ENCODE measurements around the gene RILP.
A peak's percentile ranks its signal among the peaks of the same experiment; 100 is the strongest.

Gene RILP

DNA sequence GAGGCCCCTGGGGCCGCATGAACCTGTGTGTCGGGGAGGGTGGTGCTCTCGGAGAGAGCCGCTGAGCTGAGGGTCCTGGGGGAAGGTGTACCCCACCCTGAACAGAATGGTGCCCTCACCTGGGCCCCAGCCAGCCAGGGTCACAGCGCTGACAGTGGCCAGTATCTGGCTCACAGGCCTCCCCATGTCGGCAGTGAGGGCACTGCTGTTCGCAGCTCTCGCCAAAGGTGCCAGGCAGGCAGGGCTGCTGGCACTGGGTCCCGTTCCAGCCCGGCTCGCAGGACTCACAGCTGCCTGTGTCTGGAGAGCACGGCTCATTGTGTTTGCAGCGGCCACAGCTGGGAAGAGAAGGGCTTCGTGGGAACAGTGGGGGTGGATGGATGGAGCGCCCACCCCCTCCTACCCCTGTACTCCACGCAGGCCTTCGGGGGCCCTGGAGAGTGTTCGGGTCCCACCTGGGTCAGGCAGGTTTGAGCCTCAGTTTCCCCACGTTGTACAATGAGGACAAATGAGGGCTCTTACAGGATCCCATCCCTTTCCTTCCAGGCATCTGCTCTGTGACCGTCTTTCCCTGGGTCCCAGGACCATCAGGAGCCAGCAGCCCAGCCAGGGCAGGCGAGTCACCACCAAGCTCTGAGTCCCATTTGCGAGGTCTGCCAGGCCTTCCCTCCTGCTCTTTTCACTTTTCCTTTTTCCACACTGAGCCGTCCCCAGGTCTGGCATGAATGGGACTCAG lies 9.2 kb downstream of the RILP start:
- no peak for TF ChIP-seq CTCF (IDR thresholded peaks at IDR 0.05; ENCODE audit: extremely low read depth, missing control alignments)
- DNase-seq (ENCODE audit: low spot score) = no peak

DNA sequence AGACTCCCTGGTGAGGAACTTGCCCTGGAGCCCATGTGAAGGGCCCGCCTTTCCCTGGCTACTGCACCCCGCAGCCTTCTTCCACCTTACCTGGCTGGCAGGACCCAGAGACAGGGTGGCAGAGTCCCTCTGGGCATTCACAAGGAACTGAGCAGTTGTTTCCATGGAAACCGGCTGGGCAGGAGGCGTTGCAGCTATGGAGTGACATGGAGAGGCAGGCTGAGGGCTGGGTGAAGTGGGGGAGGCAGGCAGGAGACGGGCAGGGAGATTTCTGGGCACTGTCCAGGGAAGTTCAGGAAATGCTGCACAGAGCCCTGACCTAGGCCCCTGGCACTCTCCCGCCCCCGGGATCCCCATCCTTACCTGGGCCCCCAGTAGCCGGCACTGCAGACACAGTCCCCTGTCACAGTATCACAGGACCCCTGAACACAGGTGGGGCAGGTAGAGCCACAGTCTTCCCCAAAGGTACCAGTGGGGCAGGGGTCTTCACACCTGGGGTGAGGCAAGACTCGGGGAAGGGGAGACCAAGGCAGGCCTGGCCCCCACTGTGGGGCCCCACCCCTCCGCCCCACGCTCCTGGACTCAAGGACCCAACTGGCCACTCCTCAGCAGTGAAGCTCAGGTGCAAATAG lies 10.0 kb downstream of the RILP start:
- no peak for TF ChIP-seq CTCF (IDR thresholded peaks at IDR 0.05; ENCODE audit: extremely low read depth, missing control alignments)
- DNase-seq (ENCODE audit: low spot score) = no peak

GRCh38 chr17:1638624-1639300 lies 10.9 kb downstream of the RILP start:
- TF ChIP-seq CTCF (IDR thresholded peaks at IDR 0.05; ENCODE audit: extremely low read depth, missing control alignments) = no peak
- no peak for DNase-seq (ENCODE audit: low spot score)

DNA sequence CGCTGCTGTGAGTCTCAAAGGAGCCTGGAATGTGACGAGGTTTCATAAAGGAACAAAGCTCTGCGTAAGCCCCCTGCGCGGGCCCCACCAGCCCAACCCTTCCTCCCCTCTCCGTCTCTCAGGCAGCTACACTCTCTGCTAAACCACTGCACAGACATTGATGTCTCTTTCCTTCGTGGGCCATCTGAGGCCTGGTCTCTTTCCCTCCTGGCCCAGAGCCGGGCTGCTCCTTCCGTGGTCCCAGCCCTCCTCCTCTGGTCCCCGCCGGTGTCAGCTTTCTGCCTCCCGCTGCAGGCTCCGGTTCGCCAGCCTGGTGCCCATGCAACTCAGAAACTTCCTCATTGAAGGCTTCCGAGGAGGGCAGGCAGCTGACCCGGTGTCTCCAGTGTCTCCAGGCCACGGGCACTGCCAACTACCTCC lies 11.5 kb downstream of the RILP start:
- no peak for DNase-seq (ENCODE audit: low spot score)
- no peak for TF ChIP-seq CTCF (IDR thresholded peaks at IDR 0.05; ENCODE audit: extremely low read depth, missing control alignments)

GRCh38 chr17:1636732-1637285 lies 12.9 kb downstream of the RILP start:
- TF ChIP-seq CTCF (IDR thresholded peaks at IDR 0.05; ENCODE audit: extremely low read depth, missing control alignments) = no peak

DNA sequence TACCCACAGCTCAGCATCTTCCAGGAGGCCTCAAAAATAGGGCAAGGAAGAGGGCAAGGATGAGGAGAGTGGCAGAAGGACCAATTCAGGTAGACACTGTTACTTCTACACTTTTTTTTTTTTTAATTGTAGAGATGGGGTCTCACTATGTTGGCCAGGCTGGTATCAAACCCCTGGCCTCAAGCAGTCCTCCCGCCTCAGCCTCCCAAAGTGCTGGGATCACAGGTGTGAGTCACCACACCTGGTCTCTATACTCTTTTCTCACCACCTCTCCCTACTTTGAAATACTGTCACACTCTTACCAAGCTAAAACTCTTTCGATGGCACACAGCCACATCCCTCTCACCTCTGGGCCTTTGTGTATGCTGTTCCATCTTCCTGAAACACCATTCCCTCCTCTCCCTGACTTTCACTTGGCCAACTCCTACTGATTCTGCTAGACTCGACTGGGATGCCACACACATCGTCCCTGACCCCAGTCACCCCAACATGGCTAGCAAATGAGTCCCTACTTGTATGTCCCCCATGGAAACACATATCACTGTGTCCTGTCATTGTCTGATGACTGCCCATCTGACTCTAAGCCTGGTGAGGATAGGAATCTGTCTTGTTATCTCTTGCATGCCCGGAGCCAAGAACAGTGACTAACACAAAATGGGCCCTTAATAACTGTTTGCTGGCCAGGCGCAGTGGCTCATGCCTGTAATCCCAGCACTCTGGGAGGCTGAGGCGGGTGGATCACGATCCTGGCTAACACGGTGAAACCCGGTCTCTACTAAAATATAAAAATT lies 13.8 kb downstream of the RILP start:
- no peak for TF ChIP-seq CTCF (IDR thresholded peaks at IDR 0.05; ENCODE audit: extremely low read depth, missing control alignments)
- DNase-seq (ENCODE audit: low spot score) = peak; percentile 10

More at GRCh38 chr17:1636732-1637285, 12.9 kb downstream of the RILP start:
- no peak for DNase-seq (ENCODE audit: low spot score)

Measured in GM20000 (cell line).